Pons (tissue), 1 donor: Measurements from ENCODE around the gene SRCAP.

Source experiments
- DNase-seq: peaks from one replicate; pipeline ENCODE4 v3.0.0-alpha.2; 2016; ENCODE audit warnings: low spot score

Gene SRCAP

DNA sequence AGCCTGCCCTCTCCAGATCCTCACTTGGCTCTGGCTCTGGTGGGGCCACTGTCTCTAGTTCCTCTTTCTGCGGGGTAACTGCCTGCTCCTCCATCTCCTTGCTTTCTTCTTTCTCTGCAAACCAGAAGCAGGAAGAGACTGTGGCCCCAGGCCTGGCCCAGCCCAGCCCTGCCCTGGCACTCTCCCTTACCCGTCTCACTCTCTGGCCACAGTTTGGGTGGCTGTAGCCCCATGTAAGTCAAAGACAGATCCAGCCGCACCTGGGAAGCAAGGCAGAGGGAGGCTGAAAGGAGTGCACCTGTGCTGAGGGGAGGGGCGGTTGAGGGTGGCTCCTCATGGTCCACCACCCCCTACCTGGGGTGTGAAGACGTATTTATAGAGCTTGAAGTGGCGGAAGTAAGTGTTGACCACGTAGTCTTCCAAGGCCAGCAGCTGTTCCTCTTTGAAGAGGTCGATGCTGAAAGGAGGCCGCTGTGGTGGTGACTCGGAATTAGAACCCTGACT, 60.1 kb downstream of the SRCAP start:
- DNase-seq, result peak; percentile 39

GRCh38 chr16:30760001-30760559, 61.1 kb downstream of the SRCAP start:
- no peak for DNase-seq

DNA sequence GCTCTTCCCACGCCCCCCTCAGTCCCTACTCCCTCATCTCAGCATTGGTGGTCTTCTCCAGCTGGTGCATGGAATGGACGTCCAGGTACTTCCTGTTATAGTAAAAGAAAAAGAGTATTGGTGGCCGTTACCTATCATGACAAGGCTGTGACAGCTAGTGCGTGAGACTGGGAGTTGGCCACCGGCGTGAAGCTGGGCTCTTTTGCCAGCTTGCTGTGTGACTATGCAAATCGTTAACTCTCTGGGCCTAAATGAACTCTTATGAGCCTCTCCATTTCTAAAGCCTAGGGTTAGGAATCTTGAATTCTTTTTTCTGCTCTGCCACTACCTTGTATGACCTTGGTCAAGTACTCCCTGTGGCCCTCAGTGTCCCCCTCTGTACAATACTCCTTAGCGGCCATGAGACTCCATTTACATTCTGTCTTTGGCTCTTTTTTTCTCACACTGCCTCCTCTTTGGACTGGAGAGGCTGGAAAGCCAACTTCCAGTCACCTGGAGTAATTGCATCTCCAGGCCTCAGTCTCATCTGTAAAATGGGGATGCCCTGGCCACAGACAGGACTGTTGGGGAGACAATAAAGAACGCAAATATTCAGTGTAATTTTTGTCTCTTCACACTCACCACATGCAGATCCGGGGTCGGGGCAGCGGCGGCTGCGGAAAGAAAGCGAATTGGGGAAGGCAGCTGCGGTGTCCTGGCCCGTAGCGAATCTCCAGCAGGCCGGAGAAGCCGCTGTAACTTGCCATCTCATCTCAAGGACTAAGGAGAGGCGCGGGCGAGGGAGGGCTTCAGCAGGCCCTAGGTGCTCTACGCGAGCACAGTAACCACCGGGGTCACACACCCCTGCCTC, 61.8 kb downstream of the SRCAP start:
- DNase-seq, result no peak

DNA sequence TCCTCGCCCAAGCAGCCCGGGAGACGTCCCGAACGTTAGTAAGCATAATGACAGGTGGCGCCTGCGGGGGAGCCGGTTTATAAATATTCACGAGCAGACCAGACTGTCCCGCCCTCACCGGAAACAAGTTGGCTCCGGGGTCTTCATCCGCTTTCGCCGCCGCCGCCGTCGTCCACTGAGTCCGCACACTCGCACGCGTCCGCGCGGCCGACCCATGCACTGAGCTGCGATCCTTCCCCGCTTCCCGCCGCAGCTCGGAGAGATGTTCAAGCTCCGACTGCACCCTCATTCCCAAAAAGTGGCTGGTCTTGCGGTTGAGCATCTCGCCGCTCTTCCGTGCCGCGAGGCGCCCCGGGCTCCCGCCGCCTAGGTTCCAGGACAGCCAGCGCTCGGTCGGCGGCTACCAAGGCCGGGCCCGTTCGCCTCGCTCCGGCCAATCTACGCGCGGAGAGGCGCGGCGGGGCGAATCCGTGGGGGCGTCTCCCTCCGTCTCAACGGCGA, 62.5 kb downstream of the SRCAP start:
- no peak for DNase-seq

DNA sequence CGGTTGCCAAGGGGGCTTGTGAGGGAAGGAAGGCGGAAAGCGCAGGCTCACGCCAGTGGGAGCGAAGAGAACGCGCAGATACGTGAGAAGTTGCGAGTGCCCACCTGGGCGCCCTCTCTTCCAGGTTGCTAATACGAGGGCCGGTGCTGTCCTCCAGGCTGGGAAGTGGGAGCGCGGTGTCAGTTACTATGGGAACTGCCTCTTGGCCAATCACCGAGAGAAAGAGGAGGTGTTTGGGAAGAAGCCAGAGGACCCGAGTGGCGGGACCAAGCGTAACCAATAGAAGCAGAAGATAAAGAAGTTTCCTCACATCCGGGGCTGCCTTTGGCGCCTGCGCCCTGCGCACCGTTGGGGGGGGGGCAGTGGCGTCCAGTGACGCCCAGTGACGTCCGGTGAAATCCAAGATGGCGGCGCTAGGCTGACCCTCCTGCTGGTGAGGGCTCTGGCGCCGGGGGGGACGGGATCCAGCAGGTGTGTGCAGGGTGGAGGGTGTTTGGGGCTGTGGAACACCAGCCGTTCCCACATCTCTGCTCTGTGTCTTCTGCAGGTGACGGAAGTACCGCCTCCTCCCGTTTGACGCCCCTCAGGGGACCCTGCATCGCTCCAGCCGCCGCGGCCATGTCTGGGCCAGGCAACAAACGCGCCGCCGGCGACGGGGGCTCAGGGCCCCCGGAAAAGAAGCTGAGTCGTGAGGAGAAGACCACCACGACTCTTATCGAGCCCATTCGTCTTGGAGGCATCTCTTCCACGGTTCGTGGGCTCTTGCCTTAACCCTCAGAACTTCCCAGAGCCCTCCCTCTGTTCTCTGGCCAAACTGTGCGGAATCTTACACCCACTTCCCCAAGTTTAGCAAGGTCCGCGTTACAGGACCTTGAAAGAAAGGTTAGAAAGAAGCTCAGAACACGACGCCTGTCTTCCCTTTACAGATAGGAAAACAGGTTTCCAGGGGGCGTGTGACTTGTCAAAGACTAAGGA, 63.2 kb downstream of the SRCAP start, which contains the start of the genes CFAP119 and RNF40:
CFAP119 (minus strand) TSS at position 135 of the 975 bp plus-strand sequence. CDS start 314 bp downstream, outside the sequence.
RNF40 (plus strand) TSS at position 395 of the 975 bp plus-strand sequence; CDS start at position 619, 224 bp downstream.
- DNase-seq, result peak; percentile 98

GRCh38 chr16:30762991-30763725, 64.2 kb downstream of the SRCAP start:
- DNase-seq, result no peak

GRCh38 chr16:30764086-30764485, 65.1 kb downstream of the SRCAP start:
- DNase-seq, result no peak

DNA sequence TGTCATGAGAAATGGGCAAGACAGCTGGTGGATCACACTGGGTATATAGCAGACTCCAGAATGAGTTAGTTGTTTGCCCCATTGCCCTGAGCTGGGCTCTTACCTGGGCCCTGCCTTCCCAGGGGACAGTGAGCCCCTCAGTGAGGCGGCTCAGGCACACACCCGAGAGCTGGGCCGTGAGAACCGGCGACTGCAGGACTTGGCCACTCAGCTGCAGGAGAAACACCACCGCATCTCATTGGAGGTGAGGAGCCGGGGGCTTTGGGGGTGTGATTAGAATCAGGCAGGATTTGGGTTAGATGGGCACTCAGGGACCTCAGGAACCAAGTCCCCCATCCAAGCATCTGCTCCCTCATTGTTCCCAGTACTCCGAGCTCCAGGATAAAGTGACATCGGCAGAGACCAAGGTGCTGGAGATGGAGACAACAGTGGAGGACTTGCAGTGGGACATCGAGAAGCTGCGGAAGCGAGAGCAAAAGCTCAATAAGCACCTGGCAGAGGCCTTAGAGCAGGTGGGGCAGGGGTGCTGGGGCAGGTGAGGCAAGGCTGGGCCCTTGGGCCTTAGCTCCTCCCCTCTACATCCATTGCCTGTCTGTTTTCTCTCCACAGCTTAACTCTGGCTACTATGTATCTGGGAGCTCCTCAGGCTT, 66.0 kb downstream of the SRCAP start:
- no peak for DNase-seq

- no peak for DNase-seq
Observed at GRCh38 chr16:30766206-30766932, 67.4 kb downstream of the SRCAP start.

- DNase-seq, result no peak
Observed at GRCh38 chr16:30766933-30767284, 67.9 kb downstream of the SRCAP start.

GRCh38 chr16:30767767-30768465, 68.9 kb downstream of the SRCAP start:
- DNase-seq, result no peak

- DNase-seq, result no peak
Observed at GRCh38 chr16:30768583-30769181, 69.7 kb downstream of the SRCAP start.

DNA sequence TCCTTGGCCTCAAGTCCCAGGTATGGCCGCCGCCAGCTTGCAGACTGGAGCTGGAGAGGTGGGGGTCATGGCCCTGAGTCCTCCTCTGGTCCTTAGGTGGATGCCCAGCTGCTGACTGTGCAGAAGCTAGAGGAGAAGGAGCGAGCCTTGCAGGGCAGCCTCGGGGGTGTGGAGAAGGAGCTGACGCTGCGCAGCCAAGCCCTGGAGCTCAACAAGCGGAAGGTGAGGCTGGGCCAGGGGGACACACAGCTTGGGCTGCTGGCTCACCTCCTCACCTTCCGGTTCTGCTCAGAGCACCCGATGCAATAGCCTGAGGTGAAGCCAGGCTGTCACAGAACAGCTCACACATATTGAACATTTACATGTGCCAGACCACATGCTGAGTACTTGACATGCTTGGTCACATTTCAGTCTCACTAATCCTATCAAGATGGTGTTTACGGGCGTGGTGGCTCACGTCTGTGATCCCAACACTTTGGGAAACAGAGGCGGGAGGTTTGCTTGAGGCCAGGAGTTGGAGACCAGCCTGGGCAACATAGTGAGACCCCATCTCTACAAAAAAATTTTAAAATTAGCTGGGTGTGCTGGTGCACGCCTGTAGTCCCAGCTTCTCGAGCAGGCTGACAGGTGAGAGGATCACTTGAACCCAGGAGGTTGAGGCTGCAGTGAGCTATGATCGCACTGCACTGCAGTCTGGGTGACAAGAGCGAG, 70.6 kb downstream of the SRCAP start:
- no peak for DNase-seq

- DNase-seq, result no peak
Observed at GRCh38 chr16:30771726-30772125, 72.8 kb downstream of the SRCAP start.

DNA sequence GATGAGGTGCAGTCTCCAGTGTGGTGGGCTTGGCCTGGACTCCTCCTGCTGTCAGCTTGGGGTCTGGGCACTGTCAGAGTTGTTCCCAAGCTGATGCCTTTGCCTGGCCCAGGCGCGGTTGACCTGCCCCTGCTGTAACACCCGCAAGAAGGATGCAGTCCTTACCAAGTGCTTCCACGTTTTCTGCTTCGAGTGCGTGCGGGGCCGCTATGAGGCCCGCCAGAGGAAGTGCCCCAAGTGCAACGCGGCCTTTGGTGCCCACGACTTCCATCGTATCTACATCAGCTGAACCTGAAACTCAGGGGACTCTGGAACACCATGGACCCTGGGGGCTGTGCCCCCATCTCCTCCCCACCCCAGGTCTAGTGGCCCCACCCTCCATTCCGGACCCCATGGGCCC, 74.9 kb downstream of the SRCAP start:
- DNase-seq, result no peak

- no peak for DNase-seq
Observed at GRCh38 chr16:30774367-30775130, 75.6 kb downstream of the SRCAP start.

- no peak for DNase-seq
Observed at GRCh38 chr16:30775131-30775391, 76.1 kb downstream of the SRCAP start.
